HEK293 (cell line): Measurements from ENCODE around the gene MTMR2.
A peak's percentile ranks its signal among the peaks of the same experiment; 100 is the strongest.

ENCODE experiments used
- CTCF ChIA-PET: fragments of 350-600 bp; formaldehyde crosslinking; extraction: SDS; loops from one replicate; lab custom pipeline; 2021; ENCODE audit warnings: antibody characterized with exemption; lab: Yijun Ruan, JAX
- POLR2A ChIA-PET: fragments of 300-600 bp; formaldehyde crosslinking; extraction: SDS; loops from one replicate; lab custom pipeline; 2020; ENCODE audit warnings: antibody characterized with exemption, inconsistent platforms; lab: Yijun Ruan, JAX
- H3K27ac ChIP-seq: fragments of 200-500 bp; sonication (Bioruptor generic); 2 replicates; pipeline ENCODE4 v1.5.1; 2014; ENCODE audit warnings: low read depth, low read length, control low read depth, inconsistent platforms; ENCODE audit errors: extremely low read depth
- H3K36me3 ChIP-seq, 2 experiments: fragments of 200-500 bp in 1 of 2; sonication (Bioruptor generic) in 1 of 2; 1 replicate in 1 of 2; 2 replicates in 1 of 2; pipeline ENCODE4 v1.5.1; 2014 to 2017; ENCODE audit warnings: inconsistent platforms in 2 of 2, low read length in 2 of 2; ENCODE audit not compliant: control insufficient read depth in 2 of 2, insufficient read depth in 1 of 2
- H3K4me1 ChIP-seq: fragments of 200-500 bp; sonication (Bioruptor generic); 2 replicates; pipeline ENCODE4 v1.5.1; 2014; ENCODE audit warnings: mild to moderate bottlenecking, low read length, inconsistent platforms; ENCODE audit not compliant: control insufficient read depth, insufficient read depth
- H3K4me3 ChIP-seq: 2 replicates; pipeline ENCODE4 v1.5.1; 2011; ENCODE audit warnings: low read depth, mild to moderate bottlenecking, control low read depth, low read length, moderate library complexity
- H3K9me3 ChIP-seq: fragments of 200-500 bp; sonication (Bioruptor generic); 2 replicates; pipeline ENCODE4 v1.5.1; 2014; ENCODE audit warnings: low read depth, low read length, inconsistent platforms; ENCODE audit not compliant: control insufficient read depth, insufficient read depth
- EGR2 ChIP-seq: fragments of 450-650 bp; formaldehyde crosslinking; IDR thresholded peaks from 2 replicates; pipeline ENCODE4 v1.5.1; 2016; ENCODE audit warnings: low read depth, missing biosample characterization, missing genetic modification characterization
- FEZF1 ChIP-seq: fragments of 450-650 bp; formaldehyde crosslinking; IDR thresholded peaks from 2 replicates; pipeline ENCODE4 v1.5.1; 2016; ENCODE audit warnings: missing biosample characterization, missing genetic modification characterization
- HOXA7 ChIP-seq: sonication (generic); formaldehyde crosslinking; IDR thresholded peaks from 2 replicates; pipeline ENCODE4 v1.8.1; 2022; ENCODE audit warnings: missing genetic modification reagents, borderline replicate concordance
- RBAK ChIP-seq: fragments of 450-650 bp; formaldehyde crosslinking; IDR thresholded peaks from 2 replicates; pipeline ENCODE4 v1.5.1; 2016; ENCODE audit warnings: missing biosample characterization, missing genetic modification characterization
- SCRT1 ChIP-seq: fragments of 450-650 bp; formaldehyde crosslinking; IDR thresholded peaks from 2 replicates; pipeline ENCODE4 v1.5.1; 2016; ENCODE audit warnings: missing biosample characterization, missing genetic modification characterization, borderline replicate concordance
- SP2 ChIP-seq: fragments of 450-650 bp; formaldehyde crosslinking; IDR thresholded peaks from 2 replicates; pipeline ENCODE4 v1.5.1; 2016; ENCODE audit warnings: missing biosample characterization, missing genetic modification characterization
- TRIM28 ChIP-seq: IDR thresholded peaks from 2 replicates; pipeline ENCODE4 v1.6.1; 2011; ENCODE audit warnings: low read length, control low read depth, borderline replicate concordance
- ZEB2 ChIP-seq: fragments of 450-650 bp; formaldehyde crosslinking; IDR thresholded peaks from 2 replicates; pipeline ENCODE4 v1.5.1; 2016; ENCODE audit warnings: missing biosample characterization, missing genetic modification characterization
- ZNF140 ChIP-seq: fragments of 450-650 bp; formaldehyde crosslinking; IDR thresholded peaks from 2 replicates; pipeline ENCODE4 v1.5.1; 2016; ENCODE audit warnings: missing biosample characterization, missing genetic modification characterization
- ZNF155 ChIP-seq: fragments of 450-650 bp; formaldehyde crosslinking; IDR thresholded peaks from 2 replicates; pipeline ENCODE4 v1.5.1; 2016; ENCODE audit warnings: missing biosample characterization, missing genetic modification characterization
- ZNF2 ChIP-seq: fragments of 450-650 bp; formaldehyde crosslinking; IDR thresholded peaks from 2 replicates; pipeline ENCODE4 v1.5.1; 2016; ENCODE audit warnings: missing biosample characterization, missing genetic modification characterization
- ZNF280D ChIP-seq: fragments of 450-650 bp; formaldehyde crosslinking; IDR thresholded peaks from 2 replicates; pipeline ENCODE4 v1.5.1; 2016; ENCODE audit warnings: missing biosample characterization, missing genetic modification characterization
- ZNF433 ChIP-seq: fragments of 450-650 bp; formaldehyde crosslinking; IDR thresholded peaks from 2 replicates; pipeline ENCODE4 v1.5.1; 2016; ENCODE audit warnings: missing biosample characterization, missing genetic modification characterization, low read depth
- ZNF530 ChIP-seq: fragments of 450-650 bp; formaldehyde crosslinking; IDR thresholded peaks from 2 replicates; pipeline ENCODE4 v1.5.1; 2016; ENCODE audit warnings: low read depth, missing biosample characterization, missing genetic modification characterization
- ZNF549 ChIP-seq: fragments of 450-650 bp; IDR thresholded peaks from 2 replicates; pipeline ENCODE4 v1.5.1; 2018; ENCODE audit warnings: missing biosample characterization, missing genetic modification characterization, mild to moderate bottlenecking, inconsistent platforms, moderate library complexity
- ZNF623 ChIP-seq: fragments of 450-650 bp; formaldehyde crosslinking; IDR thresholded peaks from 2 replicates; pipeline ENCODE4 v1.5.1; 2016; ENCODE audit warnings: missing biosample characterization, missing genetic modification characterization
- ZNF626 ChIP-seq: fragments of 450-650 bp; sonication (Bioruptor Pico); formaldehyde crosslinking; IDR thresholded peaks from 2 replicates; pipeline ENCODE4 v1.5.1; 2018; ENCODE audit warnings: missing biosample characterization, missing genetic modification characterization, inconsistent platforms
- ZNF629 ChIP-seq: fragments of 450-650 bp; formaldehyde crosslinking; IDR thresholded peaks from 2 replicates; pipeline ENCODE4 v1.5.1; 2017; ENCODE audit warnings: missing biosample characterization, missing genetic modification characterization
- ZNF701 ChIP-seq: fragments of 450-650 bp; formaldehyde crosslinking; IDR thresholded peaks from 2 replicates; pipeline ENCODE4 v1.5.1; 2016; ENCODE audit warnings: missing biosample characterization, missing genetic modification characterization
- ZNF776 ChIP-seq: fragments of 450-650 bp; formaldehyde crosslinking; IDR thresholded peaks from 2 replicates; pipeline ENCODE4 v1.5.0; 2017; ENCODE audit warnings: missing biosample characterization, missing genetic modification characterization, borderline replicate concordance
- ZNF791 ChIP-seq: fragments of 450-650 bp; formaldehyde crosslinking; IDR thresholded peaks from 2 replicates; pipeline ENCODE4 v1.5.1; 2016; ENCODE audit warnings: missing biosample characterization, missing genetic modification characterization
- ZNF843 ChIP-seq: fragments of 450-650 bp; formaldehyde crosslinking; IDR thresholded peaks from 2 replicates; pipeline ENCODE4 v1.5.1; 2016; ENCODE audit warnings: missing biosample characterization, missing genetic modification characterization
- TF ChIP-seq, protein P1 (sequence below): fragments of 450-650 bp; formaldehyde crosslinking; IDR thresholded peaks from 2 replicates; pipeline ENCODE4 v1.5.1; 2016; ENCODE audit warnings: missing biosample characterization, missing genetic modification characterization, low read depth
- TF ChIP-seq, protein P2 (sequence below): fragments of 450-650 bp; formaldehyde crosslinking; IDR thresholded peaks from 2 replicates; pipeline ENCODE4 v1.5.1; 2017; ENCODE audit warnings: missing biosample characterization, missing genetic modification characterization

The MTMR2 gene

DNA sequence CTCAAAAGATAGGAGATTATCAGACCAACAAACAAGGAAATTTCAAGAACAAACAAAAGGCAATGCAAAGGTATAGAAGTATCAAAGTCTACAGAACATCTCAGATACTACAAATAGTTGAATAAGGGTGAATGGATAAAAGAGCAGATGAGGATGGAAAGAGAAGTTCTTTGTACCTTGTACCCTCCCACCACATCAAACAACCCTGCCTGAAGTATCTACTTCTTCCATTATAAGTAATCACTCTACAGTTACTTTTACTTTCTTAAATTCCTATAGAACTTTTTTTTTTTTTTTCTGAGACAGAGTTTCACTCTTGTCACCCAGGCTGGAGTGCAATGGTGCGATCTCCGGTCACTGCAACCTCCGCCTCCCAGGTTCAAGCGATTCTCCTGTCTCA lies 35.1 kb downstream of the MTMR2 start:
- Histone ChIP-seq H3K36me3 (peaks cover 0 to 9% of the 10 kb centered on the region in 2 experiments; a peak in 1 of 3 replicates), H3K9me3 (no peaks in the 10 kb centered on the region)
- TF ChIP-seq EGR2, result no peak
- TF ChIP-seq ZNF2 (tag by site-specific recombination), result no peak
- TF ChIP-seq ZNF433 (tag by site-specific recombination), result no peak
- no peak for TF ChIP-seq ZNF549 (tag by site-specific recombination)
- no peak for TF ChIP-seq ZNF776
- no peak for TF ChIP-seq ZNF791 (tag by site-specific recombination)
- TF ChIP-seq ZNF843 (tag by site-specific recombination), result no peak
- TF ChIP-seq ZNF140 (tag by site-specific recombination), result no peak
- no peak for TF ChIP-seq RBAK (tag by site-specific recombination)
- no peak for TF ChIP-seq ZNF626 (tag by site-specific recombination)
- TF ChIP-seq ZNF530, result no peak
- TF ChIP-seq ZNF280D, result no peak
- TF ChIP-seq ZNF623 (tag by site-specific recombination), result no peak
- no peak for TF ChIP-seq SP2 (tag by site-specific recombination)
- no peak for TF ChIP-seq FEZF1 (tag by site-specific recombination)
- TF ChIP-seq ZNF701, result no peak
- TF ChIP-seq SCRT1 (tag by site-specific recombination), result no peak
- TF ChIP-seq ZNF155 (tag by site-specific recombination), result no peak
- no peak for TF ChIP-seq TRIM28
- no peak for TF ChIP-seq ZEB2 (tag by site-specific recombination)
- TF ChIP-seq, all 188 proteins: peak for 0
- POLR2A ChIA-PET, result no interaction called here
- CTCF ChIA-PET, result interaction anchor here (0.6 kb wide), 1 partner anchor 526 kb away, joined by 4 read pairs; no protein-coding TSS in a partner anchor
- Histone ChIP-seq H3K27ac (no peak overlapping the region), H3K4me3 (no peak overlapping the region), H3K4me1 (no peaks in the 10 kb centered on the region)

DNA sequence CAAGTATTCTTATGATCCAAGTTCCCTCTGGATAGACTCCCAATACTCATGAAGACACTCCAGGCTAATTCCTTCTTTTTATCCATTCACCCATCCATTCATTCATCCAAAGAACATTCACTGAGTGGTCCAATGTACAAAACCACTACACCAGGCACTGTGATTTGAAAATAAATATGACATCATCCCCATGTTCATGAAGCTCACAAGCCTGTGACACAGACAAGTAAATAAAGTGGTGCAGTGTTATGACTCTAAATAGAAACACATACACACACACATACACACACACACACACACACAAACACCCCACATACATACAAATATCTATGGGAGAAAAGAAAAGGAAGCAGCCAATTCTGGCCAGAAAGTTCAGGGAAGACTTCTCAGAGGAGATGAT lies 35.5 kb downstream of the MTMR2 start:
- H3K4me1 ChIP-seq, result no peaks in the 10 kb centered on the region
- ChIA-PET POLR2A (no interaction called here), CTCF (interaction anchor here (0.6 kb wide), 1 partner anchor 526 kb away, joined by 4 read pairs; no protein-coding TSS in a partner anchor)
- no peaks in the 10 kb centered on the region for H3K9me3 ChIP-seq
- H3K27ac ChIP-seq, result no peak overlapping the region
- no peak overlapping the region for H3K4me3 ChIP-seq
- TF ChIP-seq, protein P1, sequence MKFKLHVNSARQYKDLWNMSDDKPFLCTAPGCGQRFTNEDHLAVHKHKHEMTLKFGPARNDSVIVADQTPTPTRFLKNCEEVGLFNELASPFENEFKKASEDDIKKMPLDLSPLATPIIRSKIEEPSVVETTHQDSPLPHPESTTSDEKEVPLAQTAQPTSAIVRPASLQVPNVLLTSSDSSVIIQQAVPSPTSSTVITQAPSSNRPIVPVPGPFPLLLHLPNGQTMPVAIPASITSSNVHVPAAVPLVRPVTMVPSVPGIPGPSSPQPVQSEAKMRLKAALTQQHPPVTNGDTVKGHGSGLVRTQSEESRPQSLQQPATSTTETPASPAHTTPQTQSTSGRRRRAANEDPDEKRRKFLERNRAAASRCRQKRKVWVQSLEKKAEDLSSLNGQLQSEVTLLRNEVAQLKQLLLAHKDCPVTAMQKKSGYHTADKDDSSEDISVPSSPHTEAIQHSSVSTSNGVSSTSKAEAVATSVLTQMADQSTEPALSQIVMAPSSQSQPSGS, result peak; percentile 78
- TF ChIP-seq ZNF629 (tag by site-specific recombination), result peak; percentile 36; the same call in 1 of the 2 replicates
- TF ChIP-seq, protein P2, sequence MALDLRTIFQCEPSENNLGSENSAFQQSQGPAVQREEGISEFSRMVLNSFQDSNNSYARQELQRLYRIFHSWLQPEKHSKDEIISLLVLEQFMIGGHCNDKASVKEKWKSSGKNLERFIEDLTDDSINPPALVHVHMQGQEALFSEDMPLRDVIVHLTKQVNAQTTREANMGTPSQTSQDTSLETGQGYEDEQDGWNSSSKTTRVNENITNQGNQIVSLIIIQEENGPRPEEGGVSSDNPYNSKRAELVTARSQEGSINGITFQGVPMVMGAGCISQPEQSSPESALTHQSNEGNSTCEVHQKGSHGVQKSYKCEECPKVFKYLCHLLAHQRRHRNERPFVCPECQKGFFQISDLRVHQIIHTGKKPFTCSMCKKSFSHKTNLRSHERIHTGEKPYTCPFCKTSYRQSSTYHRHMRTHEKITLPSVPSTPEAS, result peak; percentile 22; the same call in 1 of the 2 replicates
- no peak for TF ChIP-seq HOXA7 (CRISPR knock-in tag)
- H3K36me3 ChIP-seq, result peaks cover 0 to 9% of the 10 kb centered on the region in 2 experiments; a peak in 1 of 3 replicates
